Measurements from ENCODE around the gene BCHE. TPM values are rescaled to one million over a fixed set of nuclear protein-coding genes. Genes with fewer than 3 reads are reported as not detected.

The BCHE gene
- total and polyA plus RNA-seq, 4 donors, result 1.7 to 47.8 (median 4.3) TPM

DNA sequence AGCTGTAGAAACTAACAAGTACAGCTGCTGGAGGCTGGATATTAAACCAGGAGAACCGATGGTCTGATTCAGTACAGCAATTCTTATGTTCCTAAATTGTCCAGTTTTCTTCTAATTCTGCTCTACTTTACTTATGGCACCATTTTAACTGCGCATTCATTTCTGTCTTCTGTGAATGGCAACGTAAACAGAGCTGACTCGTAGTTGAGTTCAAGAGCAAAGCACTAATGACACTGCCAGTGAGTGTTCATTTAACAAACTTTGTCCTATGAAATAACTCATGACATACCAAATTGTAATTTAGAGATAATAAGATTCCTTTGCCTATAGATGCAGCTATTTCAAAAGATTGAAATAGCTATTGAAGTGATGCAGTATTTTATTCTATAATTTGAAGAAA is 48.7 kb downstream of the BCHE start:
- Histone ChIP-seq H3K4me3 (no peak overlapping the region), H3K9me3 (ENCODE audit: control insufficient read depth in 4 of 4, insufficient read depth in 3 of 4, low read length in 3 of 4) (no peaks in the 10 kb centered on the region), H3K27me3 (ENCODE audit: control insufficient read depth in 3 of 3, insufficient read depth in 3 of 3, low read length in 2 of 3) (no peaks in the 10 kb centered on the region), H3K4me1 (ENCODE audit: control insufficient read depth in 5 of 5, insufficient read depth in 5 of 5, low read length in 5 of 5) (no peaks in the 10 kb centered on the region), H3K27ac (ENCODE audit: low read depth in 1 of 2, low read length in 1 of 2) (no peak overlapping the region), H3K9ac (ENCODE audit: insufficient read depth in 1 of 2, low read length in 2 of 2) (no peak overlapping the region), H3K36me3 (ENCODE audit: control insufficient read depth in 4 of 4, insufficient read depth in 4 of 4, low read length in 4 of 4) (peaks cover 0 to under 1% (median 0%) of the 10 kb centered on the region in 4 donors)
- 73 to 89% methylated on average over 4 of the region's 4 CpGs for WGBS, 2 donors
- TF ChIP-seq, protein P1, sequence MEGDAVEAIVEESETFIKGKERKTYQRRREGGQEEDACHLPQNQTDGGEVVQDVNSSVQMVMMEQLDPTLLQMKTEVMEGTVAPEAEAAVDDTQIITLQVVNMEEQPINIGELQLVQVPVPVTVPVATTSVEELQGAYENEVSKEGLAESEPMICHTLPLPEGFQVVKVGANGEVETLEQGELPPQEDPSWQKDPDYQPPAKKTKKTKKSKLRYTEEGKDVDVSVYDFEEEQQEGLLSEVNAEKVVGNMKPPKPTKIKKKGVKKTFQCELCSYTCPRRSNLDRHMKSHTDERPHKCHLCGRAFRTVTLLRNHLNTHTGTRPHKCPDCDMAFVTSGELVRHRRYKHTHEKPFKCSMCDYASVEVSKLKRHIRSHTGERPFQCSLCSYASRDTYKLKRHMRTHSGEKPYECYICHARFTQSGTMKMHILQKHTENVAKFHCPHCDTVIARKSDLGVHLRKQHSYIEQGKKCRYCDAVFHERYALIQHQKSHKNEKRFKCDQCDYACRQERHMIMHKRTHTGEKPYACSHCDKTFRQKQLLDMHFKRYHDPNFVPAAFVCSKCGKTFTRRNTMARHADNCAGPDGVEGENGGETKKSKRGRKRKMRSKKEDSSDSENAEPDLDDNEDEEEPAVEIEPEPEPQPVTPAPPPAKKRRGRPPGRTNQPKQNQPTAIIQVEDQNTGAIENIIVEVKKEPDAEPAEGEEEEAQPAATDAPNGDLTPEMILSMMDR (IDR thresholded peaks at IDR 0.05; ENCODE audit: control extremely low read depth, extremely low read depth), result no peak
- ATAC-seq (ENCODE audit: insufficient read depth, low FRiP score) (no peak), DNase-seq (no peak)

DNA sequence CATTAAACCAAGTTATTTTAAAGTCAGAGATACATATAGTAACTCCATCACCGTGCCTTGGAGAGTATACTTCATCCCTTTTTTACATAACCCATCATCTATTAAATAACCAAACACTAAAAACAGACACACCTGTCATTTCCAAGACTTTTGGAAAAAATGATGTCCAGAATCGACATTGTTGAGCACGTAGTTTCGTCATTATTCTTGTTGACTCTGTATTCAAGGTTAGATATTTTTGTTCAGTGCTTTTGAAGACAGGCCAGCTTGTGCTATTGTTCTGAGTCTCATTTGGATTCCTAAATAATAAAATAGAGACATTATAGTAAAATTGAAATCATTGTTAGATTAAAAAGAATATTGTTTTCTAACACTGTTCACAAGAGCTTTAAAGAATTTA is 51.2 kb downstream of the BCHE start:
- WGBS, 2 donors, result 86 to 87% methylated on average over 4 of the region's 4 CpGs
- Histone ChIP-seq H3K9ac (ENCODE audit: insufficient read depth in 1 of 2, low read length in 2 of 2) (no peak overlapping the region), H3K27ac (ENCODE audit: low read depth in 1 of 2, low read length in 1 of 2) (no peak overlapping the region), H3K4me1 (ENCODE audit: control insufficient read depth in 5 of 5, insufficient read depth in 5 of 5, low read length in 5 of 5) (no peaks in the 10 kb centered on the region), H3K36me3 (ENCODE audit: control insufficient read depth in 4 of 4, insufficient read depth in 4 of 4, low read length in 4 of 4) (no peaks in the 10 kb centered on the region), H3K4me3 (no peak overlapping the region), H3K27me3 (ENCODE audit: control insufficient read depth in 3 of 3, insufficient read depth in 3 of 3, low read length in 2 of 3) (no peaks in the 10 kb centered on the region), H3K9me3 (ENCODE audit: control insufficient read depth in 4 of 4, insufficient read depth in 3 of 4, low read length in 3 of 4) (no peaks in the 10 kb centered on the region)
- no peak for DNase-seq
- ATAC-seq (ENCODE audit: insufficient read depth, low FRiP score), result no peak
- TF ChIP-seq, protein P1 (IDR thresholded peaks at IDR 0.05; ENCODE audit: control extremely low read depth, extremely low read depth), result no peak

- 87 to 90% methylated on average over 3 of the region's 3 CpGs for WGBS, 2 donors
- no peak for ATAC-seq (ENCODE audit: insufficient read depth, low FRiP score)
- Histone ChIP-seq H3K9ac (ENCODE audit: insufficient read depth in 1 of 2, low read length in 2 of 2) (no peak overlapping the region), H3K9me3 (ENCODE audit: control insufficient read depth in 4 of 4, insufficient read depth in 3 of 4, low read length in 3 of 4) (no peaks in the 10 kb centered on the region), H3K4me3 (no peak overlapping the region), H3K27me3 (ENCODE audit: control insufficient read depth in 3 of 3, insufficient read depth in 3 of 3, low read length in 2 of 3) (no peaks in the 10 kb centered on the region), H3K36me3 (ENCODE audit: control insufficient read depth in 4 of 4, insufficient read depth in 4 of 4, low read length in 4 of 4) (no peaks in the 10 kb centered on the region), H3K27ac (ENCODE audit: low read depth in 1 of 2, low read length in 1 of 2) (no peak overlapping the region), H3K4me1 (ENCODE audit: control insufficient read depth in 5 of 5, insufficient read depth in 5 of 5, low read length in 5 of 5) (no peaks in the 10 kb centered on the region)
- TF ChIP-seq, protein P1 (IDR thresholded peaks at IDR 0.05; ENCODE audit: control extremely low read depth, extremely low read depth), result no peak
- DNase-seq, result no peak
Measured at GRCh38 chr3:165784337-165784736, 52.9 kb downstream of the BCHE start.

- Histone ChIP-seq H3K4me1 (ENCODE audit: control insufficient read depth in 5 of 5, insufficient read depth in 5 of 5, low read length in 5 of 5) (no peaks in the 10 kb centered on the region), H3K36me3 (ENCODE audit: control insufficient read depth in 4 of 4, insufficient read depth in 4 of 4, low read length in 4 of 4) (no peaks in the 10 kb centered on the region), H3K9me3 (ENCODE audit: control insufficient read depth in 4 of 4, insufficient read depth in 3 of 4, low read length in 3 of 4) (no peaks in the 10 kb centered on the region), H3K27me3 (ENCODE audit: control insufficient read depth in 3 of 3, insufficient read depth in 3 of 3, low read length in 2 of 3) (no peaks in the 10 kb centered on the region), H3K9ac (ENCODE audit: insufficient read depth in 1 of 2, low read length in 2 of 2) (no peak overlapping the region), H3K4me3 (no peak overlapping the region), H3K27ac (ENCODE audit: low read depth in 1 of 2, low read length in 1 of 2) (no peak overlapping the region)
- no peak for DNase-seq
- ATAC-seq (ENCODE audit: insufficient read depth, low FRiP score), result no peak
- TF ChIP-seq, protein P1 (IDR thresholded peaks at IDR 0.05; ENCODE audit: control extremely low read depth, extremely low read depth), result no peak
- 40 to 72% methylated on average over 1 of the region's 1 CpG for WGBS, 2 donors
Measured at GRCh38 chr3:165783383-165783782, 53.8 kb downstream of the BCHE start.
